ENCODE measurements around the gene CPLX1.
"Not testable (repeated sequence)": the region's sequence is repeated elsewhere in the genome, so short reads cannot be mapped to it uniquely, and the experiment has no call there.

The CPLX1 gene

GRCh38 chr4:791898-792625, 33.9 kb downstream of the CPLX1 start:
- DNase-seq (ENCODE audit: low read depth): no peak

- DNase-seq (ENCODE audit: low read depth): no peak
Measured at GRCh38 chr4:791252-791897, 34.6 kb downstream of the CPLX1 start.

DNA sequence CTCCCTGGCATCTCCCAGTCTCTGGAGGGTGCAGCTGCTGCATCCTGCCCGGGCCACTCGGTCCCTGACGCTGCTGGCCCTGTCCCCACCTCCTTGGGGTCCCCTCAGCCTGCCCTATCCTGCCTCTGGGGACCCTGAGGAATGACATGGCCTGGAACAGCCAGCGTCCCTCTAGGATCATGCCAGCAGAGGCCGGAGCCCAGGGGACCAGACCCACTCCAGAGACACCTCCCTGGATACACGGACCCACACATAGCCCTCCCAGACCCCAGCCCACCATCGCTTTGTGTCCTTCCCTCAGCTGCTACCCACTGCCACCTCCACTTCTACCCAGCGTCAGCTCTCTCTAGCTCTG, 35.5 kb downstream of the CPLX1 start:
- DNase-seq (ENCODE audit: low read depth): no peak

DNA sequence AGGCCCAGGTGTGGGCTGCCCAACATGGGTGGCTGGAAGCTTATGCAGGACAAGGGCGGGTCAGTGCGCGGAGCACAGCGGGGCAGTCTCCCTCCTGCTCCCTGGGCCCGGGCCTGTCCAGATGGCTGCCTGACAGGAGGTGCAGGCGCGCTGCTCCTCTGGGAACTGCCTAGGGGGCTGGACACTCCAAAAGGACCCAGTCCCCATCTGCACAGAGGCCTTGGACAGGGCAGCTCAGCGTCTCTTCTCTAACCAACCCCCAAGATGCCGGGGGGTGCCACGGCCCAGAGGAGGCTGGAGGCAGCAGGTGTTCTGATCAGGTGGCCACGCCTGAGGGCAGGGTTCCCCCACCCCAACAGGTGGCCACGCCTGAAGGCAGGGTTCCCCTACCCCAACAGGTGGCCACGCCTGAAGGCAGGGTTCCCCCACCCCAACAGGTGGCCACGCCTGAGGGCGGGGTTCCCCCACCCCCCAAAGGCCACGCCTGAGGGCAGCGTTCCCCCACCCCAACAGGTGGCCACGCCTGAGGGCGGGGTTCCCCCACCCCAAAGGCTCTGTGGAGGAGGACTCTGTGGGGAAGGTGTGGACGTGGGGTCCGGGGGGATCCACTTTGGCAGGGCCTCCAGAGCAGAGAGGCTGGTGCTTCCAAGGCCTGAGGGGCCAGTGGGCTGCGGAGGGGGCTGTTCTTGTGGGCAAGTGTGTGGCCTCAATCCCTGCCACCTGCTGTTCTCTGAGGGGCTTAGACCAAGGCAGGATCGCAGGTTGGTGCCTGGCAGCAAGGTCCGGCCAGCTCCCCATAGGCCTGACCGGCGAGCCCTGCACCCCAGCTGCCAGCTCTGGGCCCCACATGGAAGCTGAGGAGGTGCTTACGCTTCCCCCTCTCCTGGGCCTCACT, 36.1 kb downstream of the CPLX1 start:
- DNase-seq (ENCODE audit: low read depth): no peak

DNA sequence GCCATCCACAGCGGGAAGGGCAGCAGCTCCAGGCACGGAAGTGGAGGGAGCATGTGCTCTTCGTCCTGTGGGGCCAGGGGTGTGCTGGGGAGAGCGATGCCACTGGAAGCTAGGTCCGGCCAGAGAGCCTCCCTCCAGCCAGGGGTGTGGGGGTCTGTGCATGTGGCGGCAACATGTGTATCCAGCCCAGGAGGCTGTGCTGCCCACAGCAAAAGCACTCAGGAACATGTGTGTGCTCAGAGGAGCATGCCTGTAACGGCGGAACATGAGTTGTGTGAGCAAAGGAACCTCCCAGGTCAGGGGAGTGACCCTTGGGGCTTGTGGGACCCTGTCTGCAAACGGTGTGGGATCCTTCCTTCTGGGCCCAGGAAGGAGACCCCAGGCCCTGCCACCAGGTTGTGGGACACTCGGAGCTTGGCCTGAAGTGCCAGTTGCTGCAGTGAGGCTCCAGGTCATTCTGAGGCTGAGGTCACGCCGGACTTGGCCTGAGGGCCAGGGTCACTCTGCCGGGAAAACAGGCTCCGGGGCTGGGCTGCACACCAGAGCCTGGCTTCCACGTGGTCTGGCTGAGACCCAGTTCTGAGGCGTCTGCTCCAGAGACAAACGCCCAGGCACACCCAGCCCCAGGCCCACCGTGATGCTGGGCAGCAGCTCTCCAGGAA, 37.2 kb downstream of the CPLX1 start:
- no peak for DNase-seq (ENCODE audit: low read depth)

GRCh38 chr4:788006-788635, 37.8 kb downstream of the CPLX1 start:
- DNase-seq (ENCODE audit: low read depth): no peak

DNA sequence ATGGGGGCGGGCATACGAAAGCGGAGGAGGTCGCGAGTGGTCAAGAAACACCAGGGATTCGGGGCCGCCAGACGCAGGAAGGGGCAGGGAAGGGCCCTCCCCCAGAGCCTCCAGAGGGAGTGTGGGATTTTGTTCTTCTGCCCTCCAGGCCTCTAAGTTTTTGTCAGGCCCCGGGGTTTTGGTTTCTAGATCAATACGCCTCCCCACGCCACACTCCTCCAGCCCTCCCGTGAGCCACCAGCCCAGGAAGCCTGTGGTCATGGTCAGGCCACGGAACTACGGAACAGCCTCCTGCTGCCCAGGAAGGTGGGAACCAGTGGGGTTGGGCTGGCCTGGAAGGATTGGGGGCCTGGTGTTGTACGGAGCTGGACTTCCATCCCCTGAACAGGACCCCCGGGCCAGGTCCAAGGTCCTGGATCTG, 38.4 kb downstream of the CPLX1 start:
- DNase-seq (ENCODE audit: low read depth): no peak

GRCh38 chr4:786861-787300, 39.0 kb downstream of the CPLX1 start:
- DNase-seq (ENCODE audit: low read depth): no peak

GRCh38 chr4:786074-786741, 39.7 kb downstream of the CPLX1 start:
- no peak for DNase-seq (ENCODE audit: low read depth)

DNA sequence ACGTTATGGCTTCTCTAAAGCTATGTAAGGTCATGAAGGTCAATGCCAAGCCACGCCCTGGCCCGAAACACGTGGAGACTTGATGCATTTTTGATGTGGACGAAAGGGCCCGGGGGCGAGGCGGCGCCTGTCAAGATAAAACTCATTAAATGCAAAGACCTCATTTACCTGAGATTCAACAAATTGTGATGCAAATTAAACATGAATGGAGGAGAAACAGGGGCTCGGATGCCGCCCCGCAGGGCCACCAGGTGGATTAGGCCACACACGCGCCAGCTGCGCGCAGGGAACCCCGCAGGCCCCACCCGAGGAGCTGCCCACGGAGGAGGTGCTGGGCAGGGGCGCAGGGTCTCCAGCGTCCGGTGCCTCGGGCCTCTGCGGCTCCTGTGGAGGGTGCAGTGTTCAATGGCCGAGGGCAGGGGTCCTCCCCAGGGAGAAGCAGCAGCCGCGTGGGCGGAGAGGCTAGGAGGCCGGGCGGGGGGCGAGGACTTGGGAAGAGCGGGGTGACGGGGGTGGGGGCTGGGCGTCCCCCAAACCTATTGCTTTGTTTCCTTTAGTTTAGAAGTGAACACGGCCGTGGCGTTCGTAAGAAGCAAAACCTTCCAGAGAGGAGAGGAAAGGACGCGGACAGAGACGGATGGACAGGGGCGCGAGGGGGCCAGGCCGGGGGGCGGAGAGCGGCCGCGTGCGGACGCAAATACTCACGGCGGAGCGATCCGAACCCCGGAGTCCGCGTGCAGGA, 40.4 kb downstream of the CPLX1 start:
- no peak for DNase-seq (ENCODE audit: low read depth)

- DNase-seq (ENCODE audit: low read depth): no peak
Measured at GRCh38 chr4:784401-785331, 41.3 kb downstream of the CPLX1 start.

- peak; percentile 98 for DNase-seq (ENCODE audit: low read depth)
Measured at GRCh38 chr4:781493-782216, 44.3 kb downstream of the CPLX1 start.

DNA sequence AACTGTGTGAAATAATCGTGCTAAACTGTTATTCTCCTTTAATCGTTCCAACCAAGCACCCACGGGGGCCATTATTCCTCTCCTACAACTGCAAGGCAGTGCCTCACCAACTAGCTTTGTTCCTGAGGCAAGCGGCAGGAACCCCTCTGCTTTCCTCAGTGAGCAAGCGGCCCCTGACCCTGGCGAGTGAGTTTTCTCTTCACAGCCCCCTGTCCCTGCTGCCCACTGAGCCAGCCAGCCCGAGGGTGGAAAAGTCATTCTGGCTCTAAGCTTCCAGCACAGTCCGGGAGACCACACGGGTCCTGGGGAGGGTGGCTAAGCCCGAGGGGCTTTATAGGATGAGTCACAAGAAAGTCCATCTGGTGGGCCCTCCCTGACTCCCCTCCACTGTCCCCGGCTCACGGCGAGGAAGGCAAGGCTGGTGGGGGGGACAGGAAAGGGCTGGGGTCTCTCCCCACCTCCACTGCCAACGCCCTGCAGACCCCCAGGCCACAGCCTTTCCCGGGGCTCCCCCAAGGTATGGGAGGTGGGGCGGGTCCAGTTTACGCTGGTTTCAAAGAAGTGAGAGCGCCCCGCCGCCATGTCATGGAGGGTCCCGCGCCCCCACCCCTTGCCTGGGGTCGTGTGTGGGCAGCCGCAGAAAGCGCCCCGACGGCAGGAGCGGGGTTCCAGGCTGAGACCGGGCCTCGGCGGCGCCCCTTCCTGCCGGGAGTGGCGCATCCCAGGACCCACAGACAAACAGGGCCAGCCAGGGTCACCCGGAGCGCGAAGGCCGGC, 45.0 kb downstream of the CPLX1 start:
- DNase-seq (ENCODE audit: low read depth): no peak

DNA sequence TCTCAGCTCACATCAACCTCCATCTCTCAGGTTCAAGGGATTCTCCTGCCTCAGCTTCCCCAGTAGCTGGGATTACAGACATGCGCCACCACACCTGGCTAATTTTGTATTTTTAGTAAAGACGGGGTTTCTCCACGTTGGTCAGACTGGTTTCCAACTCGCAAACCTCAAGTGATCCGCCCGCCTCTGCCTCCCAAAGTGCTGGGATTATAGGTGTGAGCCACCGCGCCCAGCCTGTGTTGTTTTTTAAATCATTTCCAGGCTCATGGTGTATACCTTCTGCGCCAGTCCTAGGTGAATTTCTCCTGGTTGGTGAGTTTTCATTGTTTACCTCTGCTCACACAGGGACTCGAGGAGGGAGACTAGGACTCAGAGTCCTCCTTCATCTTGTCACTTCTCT, 45.7 kb downstream of the CPLX1 start:
- DNase-seq (ENCODE audit: low read depth): not testable (repeated sequence)

DNA sequence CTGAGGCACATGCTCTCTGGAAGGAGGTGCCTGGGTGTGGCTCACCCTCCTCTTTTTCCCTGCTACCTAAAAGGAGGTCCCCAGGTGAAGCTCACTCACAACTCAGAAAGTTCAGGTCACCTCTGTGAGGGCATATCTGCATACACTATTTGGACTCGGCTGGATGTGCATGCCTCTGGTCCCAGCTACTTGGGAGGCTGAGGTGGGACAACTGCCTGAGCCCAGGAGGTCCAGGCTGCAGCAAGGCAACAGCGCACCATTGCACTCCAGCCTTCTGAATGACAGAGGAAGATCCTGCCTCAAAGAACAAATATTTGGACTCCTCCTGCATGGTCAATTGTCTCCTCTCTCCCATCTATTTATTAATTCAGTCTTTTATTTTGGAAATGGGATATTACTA, 46.4 kb downstream of the CPLX1 start:
- DNase-seq (ENCODE audit: low read depth): no peak

DNA sequence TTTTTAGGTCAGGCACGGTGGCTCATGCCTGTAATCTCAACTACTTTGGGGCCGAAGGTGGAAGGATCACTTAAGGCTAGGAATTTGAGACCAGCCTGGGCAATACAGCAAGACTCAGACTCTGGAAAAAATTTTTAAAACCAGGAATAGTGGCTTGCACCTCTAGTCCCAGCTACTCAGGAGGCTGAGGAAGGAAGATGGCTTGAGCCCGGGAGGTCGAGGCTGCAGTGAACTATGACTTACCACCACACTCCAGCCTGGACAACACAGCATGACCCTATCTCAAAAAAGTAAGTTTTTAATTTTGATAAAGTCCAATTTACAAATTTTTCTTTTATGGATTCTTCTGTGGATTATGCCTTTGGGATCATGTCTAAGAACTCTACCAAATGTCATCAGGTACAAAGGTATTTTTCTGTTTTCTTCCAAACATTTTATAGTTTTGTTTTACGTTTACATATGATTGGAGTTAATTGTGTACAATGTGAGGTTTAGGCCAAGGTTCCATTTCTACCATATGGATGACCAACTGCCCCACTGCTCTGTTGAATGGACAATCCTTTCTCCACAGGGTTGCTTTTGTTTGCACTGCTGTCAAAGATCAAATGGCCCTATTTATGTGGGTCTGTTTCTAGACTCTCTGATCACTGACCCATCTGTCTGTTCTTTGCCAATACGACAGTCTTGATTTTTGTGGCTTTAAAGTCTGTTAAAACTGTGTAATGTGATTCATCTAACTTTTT, 48.2 kb downstream of the CPLX1 start:
- no peak for DNase-seq (ENCODE audit: low read depth)

DNA sequence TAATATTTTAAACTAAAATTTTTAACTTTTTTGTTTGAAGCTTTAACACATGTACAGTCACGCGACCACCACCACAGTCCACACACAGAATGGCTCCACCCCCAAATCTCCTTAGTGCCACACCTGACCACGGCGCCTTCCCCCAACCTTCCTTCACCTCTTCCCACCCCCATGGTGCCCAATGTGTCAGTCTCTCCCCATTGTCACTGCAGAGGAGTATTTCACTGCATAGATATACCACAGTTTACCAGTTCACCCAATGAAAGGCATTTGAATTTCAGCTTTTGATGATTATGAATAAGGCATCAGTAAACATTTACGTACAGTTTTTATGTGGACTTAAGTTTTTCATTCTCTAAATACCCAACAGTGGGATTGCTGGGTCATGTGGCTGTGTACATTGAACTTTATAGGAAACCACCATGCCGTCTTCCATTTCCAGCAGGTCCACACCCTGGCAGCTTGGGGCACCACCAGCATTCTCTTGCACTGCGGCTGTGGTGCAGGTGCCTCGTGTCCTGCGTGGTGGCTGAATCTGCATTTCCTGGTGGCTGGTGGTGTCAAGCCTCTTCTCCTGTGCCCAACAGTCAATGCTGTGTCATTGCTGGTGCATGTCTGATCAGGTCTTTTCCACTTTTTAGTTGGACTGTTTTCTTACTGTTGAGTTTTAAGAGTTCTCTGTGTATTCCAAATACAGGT, 49.0 kb downstream of the CPLX1 start:
- DNase-seq (ENCODE audit: low read depth): no peak

All from stimulated activated CD8-positive, alpha-beta memory T cell treated with anti-CD3 and anti-CD28 coated beads, Interleukin-12 subunit alpha, Interleukin-12 subunit beta, amount 100 ng/mL, for 4 hours (primary cell).